B cell (primary cell): ENCODE data around the gene ADARB2.

Experiments
- CTCF ChIP-seq: fragments of 200-600 bp; IDR thresholded peaks from one replicate; pipeline ENCODE4 v1.8.0; 2022; ENCODE audit warnings: antibody characterized with exemption, mild to moderate bottlenecking
- EZH2 ChIP-seq: IDR thresholded peaks from 2 replicates; pipeline ENCODE4 v1.6.1; 2012; ENCODE audit warnings: borderline replicate concordance, low read depth, mild to moderate bottlenecking, moderate library complexity, low read length; ENCODE audit not compliant: insufficient read depth, poor library complexity, severe bottlenecking

GRCh38 chr10:1280466-1281404 lies 456.6 kb downstream of the ADARB2 start:
- TF ChIP-seq CTCF (no peak), EZH2 (no peak)
